MCF 10A (cell line): Measurements from ENCODE around the gene ESRRG. TPM values are rescaled to one million over a fixed set of nuclear protein-coding genes. Genes with fewer than 3 reads are reported as not detected.

Source experiments
- BruUV-seq: library from RNA; stranded (reverse); fragments of 400-500 nt; replicated peaks from 2 replicates; lab custom pipeline; 2021; lab: Mats Ljungman, UMichigan
- CTCF ChIA-PET: fragments of 300-600 bp; sonication (Branson Sonifier 250); formaldehyde crosslinking; extraction: SDS; loops from one replicate; lab custom pipeline; 2021; ENCODE audit warnings: antibody characterized with exemption, inconsistent platforms; lab: Yijun Ruan, JAX
- POLR2A ChIA-PET: fragments of 300-600, 350-650 bp; sonication (Branson Sonifier 250); formaldehyde crosslinking; extraction: SDS; loops from one replicate; lab custom pipeline; 2020; ENCODE audit warnings: antibody characterized with exemption, inconsistent platforms; lab: Yijun Ruan, JAX
- DNase-seq: peaks from one replicate; pipeline ENCODE4 v3.0.0-alpha.2; 2018; ENCODE audit not compliant: unreplicated experiment
- H3K27ac Mint-ChIP-seq: one replicate; pipeline ENCODE4 v1.8.0; 2022; ENCODE audit warnings: mild to moderate bottlenecking, low read depth, mixed read lengths; ENCODE audit not compliant: unreplicated experiment
- H3K27me3 Mint-ChIP-seq: one replicate; pipeline ENCODE4 v1.8.0; 2022; ENCODE audit warnings: mixed read lengths; ENCODE audit not compliant: insufficient read depth, unreplicated experiment
- H3K36me3 Mint-ChIP-seq: one replicate; pipeline ENCODE4 v1.8.0; 2022; ENCODE audit warnings: mild to moderate bottlenecking, moderate library complexity, mixed read lengths; ENCODE audit not compliant: insufficient read depth, unreplicated experiment
- H3K4me1 Mint-ChIP-seq: one replicate; pipeline ENCODE4 v1.8.0; 2022; ENCODE audit warnings: mixed read lengths; ENCODE audit not compliant: insufficient read depth, unreplicated experiment
- H3K4me3 Mint-ChIP-seq: one replicate; pipeline ENCODE4 v1.8.0; 2022; ENCODE audit warnings: mild to moderate bottlenecking, moderate library complexity, mixed read lengths; ENCODE audit not compliant: unreplicated experiment
- H3K9me3 Mint-ChIP-seq: one replicate; pipeline ENCODE4 v1.8.0; 2022; ENCODE audit warnings: mixed read lengths; ENCODE audit not compliant: unreplicated experiment
- intact Hi-C: fragments of 100-400 bp; cut with micrococcal nuclease; formaldehyde crosslinking; loops from 2 replicates; pipeline ENCODE4 v1.14.1; 2022
- total RNA-seq: library from RNA; stranded (reverse); gene quantifications from 2 replicates; pipeline ENCODE4 v1.2.3, GENCODE V29; 2022
- TF ChIP-seq, protein P1 (sequence below): fragments of 200-600 bp; IDR thresholded peaks from one replicate; pipeline ENCODE4 v1.8.0; 2022; ENCODE audit warnings: antibody characterized with exemption, mild to moderate bottlenecking; ENCODE audit not compliant: unreplicated experiment

The ESRRG gene
- total RNA-seq, 1 experiment from 2014 or later, result 0.44 TPM

DNA sequence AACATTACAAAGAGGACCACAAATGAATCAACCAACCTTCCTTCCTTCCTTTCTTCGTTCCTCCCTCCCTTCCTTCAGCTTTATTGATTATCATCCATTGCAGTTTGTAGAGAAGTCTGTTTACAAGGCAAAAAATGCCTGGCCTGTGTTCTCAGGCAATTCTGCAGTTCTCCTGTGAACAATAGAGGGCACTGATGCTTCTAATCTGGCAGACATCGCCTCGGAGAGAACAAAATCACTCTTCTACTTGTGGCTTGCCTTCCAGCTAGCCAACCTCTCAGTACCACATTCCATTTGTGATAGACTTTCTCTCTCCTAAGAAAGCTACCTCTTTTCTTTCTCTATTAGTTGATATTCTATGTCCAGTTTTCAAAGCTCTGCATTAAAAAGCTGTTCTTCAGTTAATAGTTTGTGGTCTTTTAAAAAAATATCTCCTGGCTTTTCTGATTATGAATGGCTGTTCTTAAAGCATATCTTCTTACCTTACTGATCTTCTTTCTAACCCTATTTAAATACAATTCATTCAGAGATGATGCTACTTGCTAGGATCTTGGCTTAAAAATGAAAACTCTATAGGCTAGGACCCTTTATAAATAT is 26.9 kb upstream of the ESRRG start:
- no TSS peak for BruUV-seq
- intact Hi-C loops, result loop anchor here (1.0 to 10.0 kb wide), 12 partner anchors 212 to 1421 kb away; no protein-coding TSS in a partner anchor
- H3K27me3 Mint-ChIP-seq, result peaks cover 5% of the 10 kb centered on the region
- peak; percentile 72 for DNase-seq
- no peak overlapping the region for H3K4me3 Mint-ChIP-seq
- H3K27ac Mint-ChIP-seq, result no peak overlapping the region
- POLR2A ChIA-PET, result interaction anchor here (0.6 to 1.0 kb wide), 4 partner anchors 149 to 1421 kb away, joined by 3 read pairs; no protein-coding TSS in a partner anchor
- H3K9me3 Mint-ChIP-seq, result no peaks in the 10 kb centered on the region
- no peaks in the 10 kb centered on the region for H3K4me1 Mint-ChIP-seq
- no peaks in the 10 kb centered on the region for H3K36me3 Mint-ChIP-seq
- CTCF ChIA-PET, result interaction anchor here (0.5 to 3.4 kb wide), 131 partner anchors 10 to 1427 kb away, joined by 3 to 38 read pairs (median 4); partner anchors contain the start of gene ESRRG
- TF ChIP-seq, protein P1, sequence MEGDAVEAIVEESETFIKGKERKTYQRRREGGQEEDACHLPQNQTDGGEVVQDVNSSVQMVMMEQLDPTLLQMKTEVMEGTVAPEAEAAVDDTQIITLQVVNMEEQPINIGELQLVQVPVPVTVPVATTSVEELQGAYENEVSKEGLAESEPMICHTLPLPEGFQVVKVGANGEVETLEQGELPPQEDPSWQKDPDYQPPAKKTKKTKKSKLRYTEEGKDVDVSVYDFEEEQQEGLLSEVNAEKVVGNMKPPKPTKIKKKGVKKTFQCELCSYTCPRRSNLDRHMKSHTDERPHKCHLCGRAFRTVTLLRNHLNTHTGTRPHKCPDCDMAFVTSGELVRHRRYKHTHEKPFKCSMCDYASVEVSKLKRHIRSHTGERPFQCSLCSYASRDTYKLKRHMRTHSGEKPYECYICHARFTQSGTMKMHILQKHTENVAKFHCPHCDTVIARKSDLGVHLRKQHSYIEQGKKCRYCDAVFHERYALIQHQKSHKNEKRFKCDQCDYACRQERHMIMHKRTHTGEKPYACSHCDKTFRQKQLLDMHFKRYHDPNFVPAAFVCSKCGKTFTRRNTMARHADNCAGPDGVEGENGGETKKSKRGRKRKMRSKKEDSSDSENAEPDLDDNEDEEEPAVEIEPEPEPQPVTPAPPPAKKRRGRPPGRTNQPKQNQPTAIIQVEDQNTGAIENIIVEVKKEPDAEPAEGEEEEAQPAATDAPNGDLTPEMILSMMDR, result peak; percentile 93

DNA sequence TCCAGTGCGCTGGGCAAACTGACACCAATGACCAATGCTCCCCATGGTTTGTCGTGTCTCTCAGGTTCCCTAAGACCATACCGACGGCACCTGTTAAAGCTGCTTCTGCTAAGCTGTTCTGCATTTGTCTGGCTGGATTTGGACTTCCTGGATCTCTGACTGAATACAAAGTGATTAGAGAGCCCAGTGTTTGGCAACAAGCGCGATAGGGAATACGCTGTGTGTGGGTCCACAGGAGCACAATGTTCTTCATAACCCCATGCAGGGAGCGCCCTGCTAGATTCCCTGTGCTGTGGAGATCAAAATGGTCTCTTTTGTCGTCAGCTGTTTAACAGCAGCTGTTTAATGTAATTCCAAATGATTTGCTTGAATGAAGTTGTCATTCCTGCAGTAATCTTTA is 26.0 kb upstream of the ESRRG start:
- peaks cover 14% of the 10 kb centered on the region for H3K27me3 Mint-ChIP-seq
- no peak overlapping the region for H3K4me3 Mint-ChIP-seq
- H3K27ac Mint-ChIP-seq, result no peak overlapping the region
- no peak for DNase-seq
- CTCF ChIA-PET, result interaction anchor here (0.6 to 3.4 kb wide), 105 partner anchors 9 to 1428 kb away, joined by 3 to 38 read pairs (median 4); partner anchors contain the start of gene ESRRG
- no peaks in the 10 kb centered on the region for H3K36me3 Mint-ChIP-seq
- no TSS peak for BruUV-seq
- TF ChIP-seq, protein P1, result no peak
- POLR2A ChIA-PET, result interaction anchor here (0.6 to 0.9 kb wide), 4 partner anchors 10 to 1422 kb away, joined by 3 read pairs; no protein-coding TSS in a partner anchor
- intact Hi-C loops, result loop anchor here (10.0 kb wide), 1 partner anchor 634 kb away; no protein-coding TSS in a partner anchor
- H3K9me3 Mint-ChIP-seq, result no peaks in the 10 kb centered on the region
- no peaks in the 10 kb centered on the region for H3K4me1 Mint-ChIP-seq

DNA sequence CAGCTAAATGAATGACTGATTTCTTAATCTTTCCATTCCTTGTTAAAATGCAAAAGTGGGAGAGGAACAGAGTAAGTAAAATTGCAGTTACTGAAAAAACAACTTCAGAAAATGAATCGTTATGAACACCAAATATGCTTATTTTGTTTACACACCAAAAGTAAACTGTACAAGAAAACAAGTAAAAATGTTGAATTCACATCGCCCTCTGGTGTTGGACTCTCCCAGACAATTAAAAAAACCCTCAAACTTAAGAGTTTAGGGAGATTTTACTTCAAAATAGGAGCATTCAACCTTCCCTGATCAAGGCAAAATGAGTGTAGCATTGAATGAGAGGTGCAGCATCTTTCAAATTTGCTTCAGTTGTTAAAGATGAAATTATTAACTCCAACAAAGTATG is 19.4 kb upstream of the ESRRG start:
- H3K36me3 Mint-ChIP-seq, result no peaks in the 10 kb centered on the region
- CTCF ChIA-PET, result interaction anchor here (0.6 to 2.2 kb wide), 18 partner anchors 9 to 986 kb away, joined by 3 to 9 read pairs (median 4); no protein-coding TSS in a partner anchor
- H3K4me3 Mint-ChIP-seq, result no peak overlapping the region
- no TSS peak for BruUV-seq
- TF ChIP-seq, protein P1, result peak; percentile 66
- peaks cover 59% of the 10 kb centered on the region for H3K27me3 Mint-ChIP-seq
- POLR2A ChIA-PET, result interaction anchor here (0.5 to 0.8 kb wide), 2 partner anchors 11 to 1548 kb away, joined by 3 to 4 read pairs; no protein-coding TSS in a partner anchor
- H3K27ac Mint-ChIP-seq, result no peak overlapping the region
- intact Hi-C loops, result loop anchor here (1.0 to 10.0 kb wide), 6 partner anchors 432 to 1060 kb away; no protein-coding TSS in a partner anchor
- H3K9me3 Mint-ChIP-seq, result no peaks in the 10 kb centered on the region
- no peaks in the 10 kb centered on the region for H3K4me1 Mint-ChIP-seq
- DNase-seq, result peak; percentile 34

DNA sequence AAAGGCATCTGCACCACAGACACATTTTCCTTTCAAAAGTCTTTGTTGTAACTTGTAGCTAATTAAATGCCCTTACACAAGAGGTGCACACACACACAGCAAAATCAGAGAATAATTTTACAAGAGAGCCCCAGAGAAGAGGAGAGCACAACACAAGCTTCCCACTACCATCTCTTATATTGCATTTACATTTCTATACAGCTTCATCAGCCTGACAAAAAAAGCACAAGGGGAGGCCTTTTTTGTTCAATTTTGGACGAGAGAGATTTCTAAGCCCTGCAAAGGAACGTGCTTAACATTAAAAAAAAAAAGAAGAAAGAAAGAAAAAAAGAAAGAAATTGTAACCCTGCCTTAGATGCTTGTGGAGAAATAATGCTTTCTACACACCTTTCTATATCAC is 17.1 kb upstream of the ESRRG start:
- BruUV-seq, result no TSS peak

More for the DNA sequence above, 17.1 kb upstream of the ESRRG start:
- no peak overlapping the region for H3K4me3 Mint-ChIP-seq
- no peak overlapping the region for H3K27ac Mint-ChIP-seq
- CTCF ChIA-PET, result interaction anchor here (0.6 to 3.9 kb wide), 7 partner anchors 9 to 920 kb away, joined by 3 to 38 read pairs (median 5); no protein-coding TSS in a partner anchor
- TF ChIP-seq, protein P1, result no peak
- POLR2A ChIA-PET, result no interaction called here
- no peaks in the 10 kb centered on the region for H3K4me1 Mint-ChIP-seq
- intact Hi-C loops, result loop anchor here (10.0 kb wide), 1 partner anchor 626 kb away; no protein-coding TSS in a partner anchor
- no peaks in the 10 kb centered on the region for H3K36me3 Mint-ChIP-seq
- H3K9me3 Mint-ChIP-seq, result no peaks in the 10 kb centered on the region
- H3K27me3 Mint-ChIP-seq, result peaks cover 55% of the 10 kb centered on the region
- DNase-seq, result no peak
